GM12891 (cell line): Measurements from ENCODE around the gene DIRAS1.
A peak's percentile ranks its signal among the peaks of the same experiment; 100 is the strongest.

Experiments
- DNase-seq: peaks from one replicate; pipeline ENCODE4 v3.0.0; 2011; ENCODE audit warnings: low spot score; ENCODE audit not compliant: insufficient read length
- FAIRE-seq: peaks from 2 replicates; lab custom pipeline; 2011; peaks lifted over from hg19 to GRCh38; lab: Jason Lieb, UNC
- PAX5 ChIP-seq: IDR thresholded peaks from 2 replicates; pipeline ENCODE4 v1.6.1; 2011; ENCODE audit warnings: low read length, moderate library complexity, mild to moderate bottlenecking; ENCODE audit not compliant: insufficient read depth, severe bottlenecking
- POLR2A ChIP-seq: IDR thresholded peaks from 2 replicates; pipeline ENCODE4 v1.6.1; 2011; ENCODE audit warnings: low read depth, low read length, control low read depth
- POLR2AphosphoS5 ChIP-seq: IDR thresholded peaks from 2 replicates; pipeline ENCODE4 v1.6.1; 2011; ENCODE audit warnings: low read depth, low read length, control low read depth
- POU2F2 ChIP-seq: IDR thresholded peaks from 2 replicates; pipeline ENCODE4 v1.6.1; 2011; ENCODE audit warnings: low read depth, mild to moderate bottlenecking, control low read depth, low read length, moderate library complexity
- SPI1 ChIP-seq: IDR thresholded peaks from 2 replicates; pipeline ENCODE4 v1.6.1; 2011; ENCODE audit warnings: low read depth, low read length, control low read depth
- TAF1 ChIP-seq: IDR thresholded peaks from 2 replicates; pipeline ENCODE4 v1.6.1; 2011; ENCODE audit warnings: low read depth, low read length, control low read depth

Gene DIRAS1

DNA sequence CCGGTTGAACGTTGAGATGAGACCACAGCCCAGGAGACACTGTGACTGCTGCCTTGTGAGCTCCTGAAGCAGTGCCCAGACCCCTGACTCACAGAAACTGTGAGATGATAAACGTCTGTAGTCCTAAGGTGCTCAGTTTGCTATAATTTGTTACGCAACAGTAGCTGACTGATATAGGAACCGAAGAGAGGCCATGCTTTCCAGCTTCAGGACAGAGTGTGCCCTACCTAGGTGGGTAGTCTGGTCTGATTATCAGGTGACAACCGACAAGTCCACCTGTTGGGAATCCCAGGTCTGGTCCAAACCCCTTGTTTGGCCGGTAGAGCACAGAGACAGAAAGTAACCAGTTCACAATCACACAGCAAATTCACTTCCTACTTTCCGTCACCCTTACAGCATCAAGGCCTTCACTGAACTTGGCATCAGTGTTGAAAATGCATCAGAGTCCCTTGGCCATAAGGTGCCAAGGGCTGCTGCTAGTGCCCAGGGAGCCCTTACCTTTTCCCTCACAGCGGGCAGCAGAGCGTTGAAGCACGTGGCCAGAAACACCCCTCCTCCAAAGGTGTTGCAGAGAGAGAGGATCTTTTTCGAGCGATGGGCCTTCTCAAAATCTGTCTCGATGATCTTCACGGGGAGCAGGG, 15.5 kb upstream of the DIRAS1 start:
- DNase-seq = no peak
- no peak for FAIRE-seq
- TF ChIP-seq TAF1 (no peak), POLR2AphosphoS5 (no peak), POLR2A (no peak), SPI1 (no peak), PAX5 (no peak), POU2F2 (no peak)

DNA sequence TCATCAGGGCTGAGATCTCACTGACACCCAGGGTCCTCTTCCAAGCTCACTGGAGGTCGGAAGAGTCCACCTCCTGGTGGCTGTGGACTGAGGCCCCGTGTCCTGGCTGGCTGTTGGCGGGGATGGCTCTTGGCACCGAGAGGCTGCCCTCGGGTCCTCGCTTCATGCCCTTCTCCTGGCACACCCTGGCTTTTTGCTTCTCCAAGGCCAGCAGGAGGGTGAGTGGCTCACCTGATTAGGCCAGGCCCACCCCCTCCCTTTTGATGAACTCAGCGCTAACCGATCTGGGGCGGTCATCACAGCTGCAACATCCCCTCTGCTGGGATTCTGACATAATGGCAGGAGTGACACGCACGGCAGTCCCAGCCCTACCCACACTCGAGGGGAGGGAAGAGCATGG, 14.2 kb upstream of the DIRAS1 start:
- DNase-seq (no peak), FAIRE-seq (no peak)
- TF ChIP-seq PAX5 (no peak), POLR2AphosphoS5 (no peak), POLR2A (no peak), TAF1 (no peak), SPI1 (no peak), POU2F2 (no peak)

DNA sequence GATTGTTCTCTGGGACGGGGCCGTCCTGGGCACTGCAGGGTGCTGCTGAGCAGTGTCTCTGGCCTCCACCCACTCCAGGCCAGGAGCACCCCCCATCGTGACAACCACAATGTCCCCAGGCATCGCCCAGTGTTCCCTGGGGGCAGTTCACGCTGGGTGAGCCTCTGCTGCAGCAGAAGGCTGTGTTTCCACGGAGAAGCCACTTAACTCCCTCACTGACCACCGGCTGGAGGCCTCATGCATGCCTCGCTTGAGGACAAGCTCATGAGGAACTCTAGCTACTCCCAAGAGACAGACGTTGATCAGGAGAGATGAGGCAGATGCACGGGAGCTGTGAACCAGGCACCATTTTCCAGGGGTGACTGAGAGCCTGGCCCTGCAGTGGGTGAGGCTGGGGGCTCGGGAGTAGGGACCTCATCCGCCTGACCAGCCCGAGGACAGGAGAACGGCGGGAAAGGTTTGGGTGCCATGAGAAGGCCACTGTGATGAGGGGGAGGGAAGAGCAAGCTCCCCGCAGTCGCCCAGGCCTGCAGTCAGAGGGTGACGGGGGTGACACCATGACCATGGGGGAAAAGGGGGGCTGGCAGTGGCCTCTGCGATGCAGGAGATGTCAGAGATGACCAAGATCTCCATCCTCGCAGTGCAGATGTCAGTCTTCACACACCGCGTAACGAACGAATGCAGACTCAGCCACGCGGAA, 13.6 kb upstream of the DIRAS1 start:
- TF ChIP-seq TAF1 (no peak), POLR2A (no peak), POLR2AphosphoS5 (no peak), POU2F2 (no peak), SPI1 (no peak), PAX5 (no peak)
- DNase-seq = no peak
- FAIRE-seq = no peak

DNA sequence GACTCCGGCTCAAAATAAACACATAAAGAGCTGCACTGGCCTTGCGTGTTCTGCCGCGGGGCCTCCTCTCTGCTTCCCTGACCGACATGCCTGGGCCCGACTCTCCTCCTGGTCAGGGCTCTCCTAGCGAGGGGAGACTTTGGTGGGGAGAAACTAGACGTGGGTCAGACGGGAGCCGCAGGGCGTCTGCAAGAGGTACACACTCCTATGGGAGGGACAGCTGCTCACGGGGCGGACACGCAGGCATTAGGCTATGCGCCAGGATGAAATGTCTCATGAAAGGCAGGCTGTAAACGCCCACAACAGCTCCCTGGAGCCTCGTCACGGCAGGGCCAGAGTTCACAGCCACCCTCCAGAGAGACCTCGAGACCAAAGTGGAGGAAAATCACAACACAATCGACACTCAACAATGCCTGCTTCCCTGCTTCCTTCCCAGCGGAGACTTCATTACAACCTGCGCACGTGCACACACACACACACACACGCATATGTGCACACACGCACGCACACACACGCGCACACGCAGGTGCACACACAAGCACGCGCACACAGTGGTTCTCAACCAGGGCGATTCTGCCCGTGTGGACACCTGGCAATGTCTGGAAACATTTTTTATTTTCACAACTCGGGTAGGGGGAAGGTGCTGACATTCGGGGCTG, 12.9 kb upstream of the DIRAS1 start:
- TF ChIP-seq POLR2AphosphoS5 = no peak
- no peak for TF ChIP-seq POLR2A
- no peak for TF ChIP-seq TAF1
- TF ChIP-seq SPI1 = no peak
- DNase-seq = no peak
- peak; percentile 56 for FAIRE-seq

DNA sequence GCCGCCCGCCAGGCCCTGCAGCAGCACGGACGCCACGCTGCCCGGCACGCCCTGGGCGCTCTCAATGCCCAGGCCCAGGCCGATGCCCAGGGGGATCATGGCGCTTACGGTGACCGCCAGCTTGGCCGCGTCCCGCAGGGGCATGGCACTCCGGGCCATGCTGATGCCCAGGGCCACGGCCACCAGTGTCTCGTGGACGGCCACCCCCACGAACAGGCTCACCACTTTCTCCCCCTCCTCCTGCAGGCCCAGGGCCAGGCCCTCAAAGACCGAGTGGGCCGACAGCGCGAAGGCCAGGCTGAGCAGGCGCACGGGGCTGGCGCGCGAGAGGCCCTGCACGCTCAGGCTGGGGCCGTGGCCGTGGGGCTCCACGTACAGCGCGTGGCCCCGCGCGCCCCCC, 11.7 kb upstream of the DIRAS1 start:
- DNase-seq (no peak), FAIRE-seq (no peak)
- TF ChIP-seq PAX5 = no peak
- TF ChIP-seq POLR2A = no peak
- TF ChIP-seq TAF1 = no peak
- TF ChIP-seq POLR2AphosphoS5 = no peak

DNA sequence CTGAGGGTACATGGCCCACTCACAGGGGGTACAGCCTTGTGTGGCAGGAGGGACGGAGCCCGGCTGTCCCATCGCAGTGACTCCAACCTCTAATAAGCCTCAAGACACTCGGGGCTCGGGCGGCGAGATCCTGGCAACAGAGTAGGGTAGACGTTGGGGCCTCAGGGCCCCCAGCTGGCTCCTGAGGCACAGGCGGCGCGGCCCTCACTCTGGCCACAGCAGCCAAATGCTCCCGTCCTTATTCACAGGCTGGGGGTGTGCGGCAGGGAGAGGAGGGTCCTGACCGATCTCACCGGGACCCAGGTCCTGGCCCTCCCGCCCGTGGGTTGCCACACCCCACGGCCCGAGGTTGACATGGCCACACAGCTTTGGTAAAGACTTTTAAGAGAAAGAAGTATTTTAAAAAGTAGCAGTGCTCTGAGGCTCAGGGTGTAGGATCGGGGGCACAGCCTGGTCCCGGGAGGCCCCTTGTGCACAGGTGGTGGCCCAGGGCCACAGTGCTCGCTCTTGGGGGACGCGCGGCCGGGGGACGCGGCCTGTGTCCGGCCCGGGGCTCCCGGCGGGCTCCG, 11.1 kb upstream of the DIRAS1 start:
- TF ChIP-seq POU2F2 = no peak
- no peak for TF ChIP-seq TAF1
- TF ChIP-seq PAX5 = no peak
- no peak for TF ChIP-seq SPI1
- no peak for TF ChIP-seq POLR2AphosphoS5
- TF ChIP-seq POLR2A = no peak
- no peak for FAIRE-seq
- no peak for DNase-seq

DNA sequence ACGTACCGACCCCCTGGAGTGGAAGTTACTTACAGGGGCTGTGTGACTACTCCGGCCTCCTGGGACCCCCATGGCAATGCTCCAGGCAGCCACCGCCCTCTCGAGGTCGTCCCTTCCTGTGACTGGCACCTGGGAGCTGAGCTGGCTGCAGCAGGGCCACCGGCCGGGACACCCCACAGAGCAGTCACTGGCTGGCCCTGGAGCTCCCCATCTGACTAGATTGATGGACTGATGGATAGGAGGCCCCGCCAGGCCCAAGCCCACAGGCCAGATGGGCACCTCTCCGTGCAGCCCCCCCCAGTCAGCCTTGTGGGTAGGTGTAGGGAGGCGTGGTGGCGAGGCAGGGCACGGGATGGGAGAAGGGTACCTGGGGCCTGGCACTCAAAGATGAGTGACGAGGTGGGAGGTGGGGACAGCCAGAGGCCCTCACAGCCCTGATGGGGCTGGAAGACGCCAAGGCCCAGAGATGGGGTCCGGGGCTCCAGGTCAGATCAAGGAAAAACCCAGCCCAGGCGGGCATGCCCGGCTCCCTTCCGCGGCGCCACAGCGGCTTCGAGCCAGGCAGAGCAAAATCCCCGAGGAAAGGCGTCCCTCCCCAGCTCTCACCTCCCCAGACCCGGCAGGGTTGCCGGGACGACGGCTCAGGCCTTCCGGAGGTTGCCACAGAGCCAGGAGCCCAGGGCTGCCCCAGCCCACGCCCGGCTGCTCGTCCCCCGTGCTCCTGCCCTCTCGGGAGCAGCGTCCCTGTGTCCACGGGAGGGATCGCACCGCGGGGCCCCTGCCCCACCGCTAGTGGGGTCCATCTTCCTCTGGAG, 10.2 kb upstream of the DIRAS1 start:
- FAIRE-seq (no peak), DNase-seq (no peak)
- TF ChIP-seq POU2F2 (no peak), PAX5 (no peak), TAF1 (no peak)

DNA sequence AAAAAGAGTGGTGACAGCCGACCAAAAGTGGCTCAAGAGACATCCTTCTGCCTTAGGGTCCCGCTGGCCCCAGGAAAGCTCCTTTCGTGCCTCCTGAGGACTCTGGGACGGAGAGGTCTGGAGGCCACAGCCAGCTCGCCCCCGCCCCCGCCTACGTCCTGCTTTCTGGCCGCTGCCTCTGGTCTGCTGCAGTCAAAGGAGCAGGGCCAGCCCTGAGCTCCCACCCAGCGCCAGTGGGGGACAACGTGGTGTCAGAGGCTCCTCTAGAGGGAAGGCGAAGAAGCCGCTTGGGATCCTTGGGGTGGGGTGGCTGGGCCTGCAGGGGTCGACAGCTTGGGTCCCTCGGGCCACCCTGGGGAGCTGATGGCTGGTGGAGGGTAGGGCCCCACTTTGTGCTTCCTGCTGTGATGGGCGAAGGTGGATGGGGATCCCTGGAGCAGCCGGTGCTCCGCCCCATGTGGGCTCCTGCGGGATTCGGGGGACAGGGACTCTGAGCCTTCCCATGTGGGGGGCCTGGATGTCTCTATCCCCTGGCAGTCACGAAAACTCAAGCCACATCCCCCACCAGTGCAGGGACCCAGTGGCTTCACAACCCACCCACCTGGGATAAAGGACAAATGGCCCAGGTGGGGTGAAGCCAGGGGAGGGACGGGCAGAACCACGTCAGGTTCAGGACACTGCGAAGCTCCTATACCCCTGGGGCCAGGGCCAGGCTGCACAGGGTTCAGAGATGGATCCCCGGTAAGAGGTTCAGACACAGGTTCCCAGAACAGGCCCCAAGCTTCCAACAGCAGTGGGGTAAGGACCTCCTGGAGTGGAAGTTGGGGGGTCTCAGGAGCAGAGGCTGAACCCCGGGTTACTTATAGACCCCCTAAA, 9.0 kb upstream of the DIRAS1 start:
- no peak for FAIRE-seq
- DNase-seq = no peak
- TF ChIP-seq POLR2A = no peak
- no peak for TF ChIP-seq TAF1
- no peak for TF ChIP-seq PAX5
- no peak for TF ChIP-seq SPI1
- no peak for TF ChIP-seq POLR2AphosphoS5
- TF ChIP-seq POU2F2 = no peak
